ENCODE results near the gene TMEM92. TPM values are rescaled to one million over a fixed set of nuclear protein-coding genes. Genes with fewer than 3 reads are reported as not detected.

The TMEM92 gene
- total and polyA plus RNA-seq, 4 donors = 0.94 to 12.4 (median 1.4) TPM; not detected in 1

GRCh38 chr17:50278526-50279180, 4.4 kb downstream of the TMEM92 start:
- Histone ChIP-seq H3K36me3 (ENCODE audit: control insufficient read depth in 1 of 2, insufficient read depth in 2 of 2, low read length in 1 of 2) (peaks cover 0 to 7% of the 10 kb centered on the region in 2 donors), H3K4me1 (ENCODE audit: control insufficient read depth in 1 of 2, insufficient read depth in 2 of 2, low read length in 2 of 2) (no peaks in the 10 kb centered on the region), H3K4me3 (ENCODE audit: low read length in 2 of 2) (no peak overlapping the region), H3K27ac (ENCODE audit: low read depth in 1 of 2, low read length in 2 of 2) (no peak overlapping the region), H3K27me3 (ENCODE audit: control insufficient read depth in 1 of 2, insufficient read depth in 2 of 2, low read length in 1 of 2) (no peaks in the 10 kb centered on the region), H3K9me3 (ENCODE audit: control insufficient read depth, low read length) (no peaks in the 10 kb centered on the region)
- WGBS, 2 donors = 84 to 87% methylated on average over 14 of the region's 14 CpGs
- DNase-seq (no peak), ATAC-seq (ENCODE audit: low FRiP score) (no peak)
- intact Hi-C loops (cut with DNase I) = no loop called here

GRCh38 chr17:50279181-50279526, 4.9 kb downstream of the TMEM92 start:
- WGBS, 2 donors = 26 to 28% methylated on average over 4 of the region's 4 CpGs
- intact Hi-C loops (cut with DNase I) = no loop called here
- DNase-seq = no peak

GRCh38 chr17:50279639-50280038, 5.4 kb downstream of the TMEM92 start:
- no peaks in the 10 kb centered on the region for H3K4me1 ChIP-seq (ENCODE audit: control insufficient read depth in 1 of 2, insufficient read depth in 2 of 2, low read length in 2 of 2)
- no peak for DNase-seq
- ATAC-seq (ENCODE audit: low FRiP score) = no peak
- intact Hi-C loops (cut with DNase I) = no loop called here
- H3K27me3 ChIP-seq (ENCODE audit: control insufficient read depth in 1 of 2, insufficient read depth in 2 of 2, low read length in 1 of 2) = no peaks in the 10 kb centered on the region
- H3K4me3 ChIP-seq (ENCODE audit: low read length in 2 of 2) = no peak overlapping the region
- no peak overlapping the region for H3K27ac ChIP-seq (ENCODE audit: low read depth in 1 of 2, low read length in 2 of 2)
- WGBS, 2 donors = 95 to 96% methylated on average over 7 of the region's 7 CpGs
- H3K36me3 ChIP-seq (ENCODE audit: control insufficient read depth in 1 of 2, insufficient read depth in 2 of 2, low read length in 1 of 2) = peaks cover 0 to 7% of the 10 kb centered on the region in 2 donors
- H3K9me3 ChIP-seq (ENCODE audit: control insufficient read depth, low read length) = no peaks in the 10 kb centered on the region

More at GRCh38 chr17:50279181-50279526, 4.9 kb downstream of the TMEM92 start:
- H3K4me1 ChIP-seq (ENCODE audit: control insufficient read depth in 1 of 2, insufficient read depth in 2 of 2, low read length in 2 of 2) = no peaks in the 10 kb centered on the region
- peaks cover 0 to 7% of the 10 kb centered on the region in 2 donors for H3K36me3 ChIP-seq (ENCODE audit: control insufficient read depth in 1 of 2, insufficient read depth in 2 of 2, low read length in 1 of 2)
- no peak overlapping the region for H3K27ac ChIP-seq (ENCODE audit: low read depth in 1 of 2, low read length in 2 of 2)
- H3K27me3 ChIP-seq (ENCODE audit: control insufficient read depth in 1 of 2, insufficient read depth in 2 of 2, low read length in 1 of 2) = no peaks in the 10 kb centered on the region
- H3K4me3 ChIP-seq (ENCODE audit: low read length in 2 of 2) = no peak overlapping the region
- ATAC-seq (ENCODE audit: low FRiP score) = no peak
- H3K9me3 ChIP-seq (ENCODE audit: control insufficient read depth, low read length) = no peaks in the 10 kb centered on the region

- 87 to 91% methylated on average over 6 to 8 of the region's 8 CpGs for WGBS, 2 donors
- no peaks in the 10 kb centered on the region for H3K4me1 ChIP-seq (ENCODE audit: control insufficient read depth in 1 of 2, insufficient read depth in 2 of 2, low read length in 2 of 2)
- no peak for ATAC-seq (ENCODE audit: low FRiP score)
- H3K27ac ChIP-seq (ENCODE audit: low read depth in 1 of 2, low read length in 2 of 2) = no peak overlapping the region
- intact Hi-C loops (cut with DNase I) = no loop called here
- H3K36me3 ChIP-seq (ENCODE audit: control insufficient read depth in 1 of 2, insufficient read depth in 2 of 2, low read length in 1 of 2) = peaks cover 0 to 7% of the 10 kb centered on the region in 2 donors
- no peak overlapping the region for H3K4me3 ChIP-seq (ENCODE audit: low read length in 2 of 2)
- no peaks in the 10 kb centered on the region for H3K27me3 ChIP-seq (ENCODE audit: control insufficient read depth in 1 of 2, insufficient read depth in 2 of 2, low read length in 1 of 2)
- H3K9me3 ChIP-seq (ENCODE audit: control insufficient read depth, low read length) = no peaks in the 10 kb centered on the region
- DNase-seq = no peak
These were observed 5.8 kb downstream of the TMEM92 start for GRCh38 chr17:50280068-50280467.

- H3K36me3 ChIP-seq (ENCODE audit: control insufficient read depth in 1 of 2, insufficient read depth in 2 of 2, low read length in 1 of 2) = peaks cover 0 to 7% of the 10 kb centered on the region in 2 donors
- ATAC-seq (ENCODE audit: low FRiP score) (no peak), DNase-seq (peak in 1 of 2 donors; percentile 18)
- no peaks in the 10 kb centered on the region for H3K27me3 ChIP-seq (ENCODE audit: control insufficient read depth in 1 of 2, insufficient read depth in 2 of 2, low read length in 1 of 2)
- no peak overlapping the region for H3K27ac ChIP-seq (ENCODE audit: low read depth in 1 of 2, low read length in 2 of 2)
- intact Hi-C loops (cut with DNase I) = no loop called here
- no peak overlapping the region for H3K4me3 ChIP-seq (ENCODE audit: low read length in 2 of 2)
- 83 to 88% methylated on average over 7 of the region's 7 CpGs for WGBS, 2 donors
- H3K4me1 ChIP-seq (ENCODE audit: control insufficient read depth in 1 of 2, insufficient read depth in 2 of 2, low read length in 2 of 2) = no peaks in the 10 kb centered on the region
- no peaks in the 10 kb centered on the region for H3K9me3 ChIP-seq (ENCODE audit: control insufficient read depth, low read length)
These were observed 6.7 kb downstream of the TMEM92 start for GRCh38 chr17:50280801-50281441.

- H3K27ac ChIP-seq (ENCODE audit: low read depth in 1 of 2, low read length in 2 of 2) = no peak overlapping the region
- intact Hi-C loops (cut with DNase I) = no loop called here
- no peaks in the 10 kb centered on the region for H3K9me3 ChIP-seq (ENCODE audit: control insufficient read depth, low read length)
- 85 to 87% methylated on average over 4 of the region's 4 CpGs for WGBS, 2 donors
- DNase-seq (no peak), ATAC-seq (ENCODE audit: low FRiP score) (no peak)
- no peaks in the 10 kb centered on the region for H3K27me3 ChIP-seq (ENCODE audit: control insufficient read depth in 1 of 2, insufficient read depth in 2 of 2, low read length in 1 of 2)
- H3K4me3 ChIP-seq (ENCODE audit: low read length in 2 of 2) = no peak overlapping the region
- H3K36me3 ChIP-seq (ENCODE audit: control insufficient read depth in 1 of 2, insufficient read depth in 2 of 2, low read length in 1 of 2) = peaks cover 0 to 7% of the 10 kb centered on the region in 2 donors
- H3K4me1 ChIP-seq (ENCODE audit: control insufficient read depth in 1 of 2, insufficient read depth in 2 of 2, low read length in 2 of 2) = no peaks in the 10 kb centered on the region
These were observed 7.6 kb downstream of the TMEM92 start for GRCh38 chr17:50281739-50282401.

- Histone ChIP-seq H3K9me3 (ENCODE audit: control insufficient read depth, low read length) (no peaks in the 10 kb centered on the region), H3K4me1 (ENCODE audit: control insufficient read depth in 1 of 2, insufficient read depth in 2 of 2, low read length in 2 of 2) (no peaks in the 10 kb centered on the region), H3K27ac (ENCODE audit: low read depth in 1 of 2, low read length in 2 of 2) (no peak overlapping the region), H3K27me3 (ENCODE audit: control insufficient read depth in 1 of 2, insufficient read depth in 2 of 2, low read length in 1 of 2) (no peaks in the 10 kb centered on the region), H3K4me3 (ENCODE audit: low read length in 2 of 2) (no peak overlapping the region), H3K36me3 (ENCODE audit: control insufficient read depth in 1 of 2, insufficient read depth in 2 of 2, low read length in 1 of 2) (peaks cover 0 to 7% of the 10 kb centered on the region in 2 donors)
- ATAC-seq (ENCODE audit: low FRiP score) (peak; percentile 42), DNase-seq (peak in 1 of 2 donors; percentile 45)
- WGBS, 2 donors = 85% methylated on average over 10 of the region's 10 CpGs
- intact Hi-C loops (cut with DNase I) = no loop called here
These were observed 9.0 kb downstream of the TMEM92 start for GRCh38 chr17:50283246-50283645.

GRCh38 chr17:50283714-50284113, 9.4 kb downstream of the TMEM92 start:
- whole genome bisulfite sequencing, 2 donors = 80 to 86% methylated on average over 7 of the region's 7 CpGs
- Histone ChIP-seq H3K27ac (ENCODE audit: low read depth in 1 of 2, low read length in 2 of 2) (no peak overlapping the region), H3K36me3 (ENCODE audit: control insufficient read depth in 1 of 2, insufficient read depth in 2 of 2, low read length in 1 of 2) (peaks cover 0 to 7% of the 10 kb centered on the region in 2 donors), H3K4me1 (ENCODE audit: control insufficient read depth in 1 of 2, insufficient read depth in 2 of 2, low read length in 2 of 2) (no peaks in the 10 kb centered on the region), H3K9me3 (ENCODE audit: control insufficient read depth, low read length) (no peaks in the 10 kb centered on the region), H3K27me3 (ENCODE audit: control insufficient read depth in 1 of 2, insufficient read depth in 2 of 2, low read length in 1 of 2) (no peaks in the 10 kb centered on the region), H3K4me3 (ENCODE audit: low read length in 2 of 2) (no peak overlapping the region)
- ATAC-seq (ENCODE audit: low FRiP score) (no peak), DNase-seq (peak in 1 of 2 donors; percentile 27)
- intact Hi-C loops (cut with DNase I) = no loop called here
